Omental fat pad (tissue), 4 donors: ENCODE data around the gene CCHCR1. TPM values are rescaled to one million over a fixed set of nuclear protein-coding genes. Genes with fewer than 3 reads are reported as not detected.
"Not testable (repeated sequence)": the region's sequence is repeated elsewhere in the genome, so short reads cannot be mapped to it uniquely, and the experiment has no call there.

Source experiments
- ATAC-seq: fragments of 150-250 bp; one replicate; pipeline ENCODE4 v1.9.1; 2016; ENCODE audit warnings: mild to moderate bottlenecking, moderate library complexity; ENCODE audit not compliant: low FRiP score
- DNase-seq: peaks from one replicate; pipeline ENCODE4 v3.0.0-alpha.2; 2019; ENCODE audit warnings: low spot score
- CTCF ChIP-seq, 3 donors: fragments of 450-650 bp; IDR thresholded peaks; one replicate each; pipeline ENCODE4 v1.5.1; 2016 to 2017; ENCODE audit warnings: antibody characterized with exemption in 3 of 3, mild to moderate bottlenecking in 3 of 3, moderate library complexity in 2 of 3
- total RNA-seq, 4 donors: library from RNA; depleted of rRNA; stranded (reverse); fragments of >200 nt; gene quantifications; one replicate each; pipeline ENCODE4 v1.1.0, GENCODE V29; 2016

The CCHCR1 gene
- total RNA-seq, 4 donors from 2014 or later, result 4.6 to 21.1 (median 5.0) TPM

GRCh38 chr6:31173406-31173805 is 15.8 kb upstream of the CCHCR1 start:
- no peak for TF ChIP-seq CTCF (IDR thresholded peaks at IDR 0.05)
- DNase-seq (no peak), ATAC-seq (no peak)

GRCh38 chr6:31172973-31173384 is 15.4 kb upstream of the CCHCR1 start:
- TF ChIP-seq CTCF (IDR thresholded peaks at IDR 0.05), result no peak
- no peak for ATAC-seq
- DNase-seq, result no peak

- no peak for DNase-seq
- no peak for TF ChIP-seq CTCF (IDR thresholded peaks at IDR 0.05)
- no peak for ATAC-seq
Observed at GRCh38 chr6:31171931-31172905, 14.6 kb upstream of the CCHCR1 start.

- ATAC-seq, result no peak
- no peak for TF ChIP-seq CTCF (IDR thresholded peaks at IDR 0.05)
Observed at GRCh38 chr6:31170987-31171671, 13.5 kb upstream of the CCHCR1 start.

GRCh38 chr6:31170600-31170881 is 12.9 kb upstream of the CCHCR1 start, which contains the start of gene POU5F1:
Gene POU5F1 (minus strand): TSS chr6:31170682. CDS start chr6:31170620, 62 bp downstream.
- no peak for TF ChIP-seq CTCF (IDR thresholded peaks at IDR 0.05)
- DNase-seq, result no peak
- ATAC-seq, result no peak

More at GRCh38 chr6:31170987-31171671, 13.5 kb upstream of the CCHCR1 start:
- DNase-seq, result no peak

- ATAC-seq, DNase-seq: not testable (repeated sequence)
Observed at GRCh38 chr6:31169858-31170599, 12.4 kb upstream of the CCHCR1 start.
